Activated CD4-positive, alpha-beta T cell treated with anti-CD3 and anti-CD28 coated beads, Interleukin-10, Interleukin-2, amounts not matched to agents 100 ng/mL and 50 ng/mL, durations not matched to agents 16 hours and 8 hours (primary cell): ENCODE data around the gene RPUSD3.
"Not testable (repeated sequence)": the region's sequence is repeated elsewhere in the genome, so short reads cannot be mapped to it uniquely, and the experiment has no call there.

Source experiments
- DNase-seq: peaks from one replicate; pipeline ENCODE4 v3.0.0-alpha.2; 2020

The RPUSD3 gene

DNA sequence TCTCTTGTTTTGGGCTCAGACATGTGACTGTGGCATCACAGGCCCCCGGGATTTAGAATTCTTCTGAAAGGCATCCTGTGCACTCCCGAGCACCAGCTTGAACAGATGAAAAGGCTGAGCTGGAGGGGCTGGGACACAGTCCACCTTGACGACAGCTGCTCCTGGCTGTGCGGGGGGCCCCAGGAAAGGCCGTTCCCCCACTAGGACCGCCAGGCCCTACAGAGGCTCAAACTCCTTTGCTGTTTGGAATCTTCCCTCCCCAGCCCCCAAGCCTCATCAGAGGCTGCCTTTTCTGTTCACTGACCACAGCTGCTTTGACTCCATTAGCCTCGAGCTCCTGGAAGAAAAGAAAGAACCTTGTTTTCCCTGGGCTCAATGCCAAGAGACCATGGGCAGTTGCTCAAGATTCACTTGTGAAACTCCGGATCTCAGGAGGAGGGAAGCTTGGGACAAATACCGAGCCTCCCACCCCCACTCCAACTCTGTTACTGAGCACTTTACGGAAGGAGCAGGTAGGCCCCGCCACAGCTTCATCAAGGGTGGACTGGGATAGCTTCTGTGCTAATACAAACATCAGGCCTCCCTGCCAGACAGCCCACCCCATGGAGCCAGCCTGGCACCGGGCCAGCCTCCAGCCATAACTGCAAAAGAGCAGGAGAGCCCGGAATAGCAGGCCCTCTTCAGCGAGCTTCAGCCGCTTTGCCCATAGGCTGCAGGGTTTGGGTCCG lies 20.6 kb upstream of the RPUSD3 start:
- DNase-seq: no peak

GRCh38 chr3:9863058-9863772 lies 19.4 kb upstream of the RPUSD3 start:
- DNase-seq: no peak

- no peak for DNase-seq
Observed at GRCh38 chr3:9862391-9863057, 18.7 kb upstream of the RPUSD3 start.

- no peak for DNase-seq
Observed at GRCh38 chr3:9861626-9862130, 17.9 kb upstream of the RPUSD3 start.

DNA sequence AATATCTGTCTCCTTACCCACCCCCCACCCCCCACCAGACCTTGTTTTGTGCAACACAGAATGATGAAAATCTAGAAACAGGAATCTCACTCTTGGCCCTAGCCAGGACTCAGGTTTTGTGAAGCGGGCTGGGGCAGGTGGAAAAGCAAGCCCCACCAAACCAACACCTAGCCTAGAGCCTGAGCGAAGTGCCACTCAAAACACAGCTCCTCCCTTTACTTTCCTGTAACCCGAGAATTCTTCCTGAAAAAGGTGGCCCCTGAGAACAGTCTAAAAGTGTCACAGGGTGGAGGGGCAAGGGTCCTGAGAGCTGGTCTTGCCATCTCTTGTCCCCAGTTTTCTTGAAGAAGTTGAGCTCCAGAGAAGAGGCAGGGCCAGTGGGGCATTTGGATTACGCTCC lies 17.4 kb upstream of the RPUSD3 start:
- DNase-seq: no peak

GRCh38 chr3:9859530-9860025 lies 15.8 kb upstream of the RPUSD3 start:
- DNase-seq: no peak

- no peak for DNase-seq
Observed at GRCh38 chr3:9855594-9855993, 11.8 kb upstream of the RPUSD3 start.

GRCh38 chr3:9854291-9854940 lies 10.6 kb upstream of the RPUSD3 start:
- not testable (repeated sequence) for DNase-seq

GRCh38 chr3:9852528-9852927 lies 8.7 kb upstream of the RPUSD3 start:
- DNase-seq: no peak

GRCh38 chr3:9851926-9852325 lies 8.1 kb upstream of the RPUSD3 start:
- DNase-seq: not testable (repeated sequence)

- DNase-seq: not testable (repeated sequence)
Observed at GRCh38 chr3:9851383-9851782, 7.6 kb upstream of the RPUSD3 start.

GRCh38 chr3:9848860-9849259 lies 5.1 kb upstream of the RPUSD3 start:
- DNase-seq: peak; percentile 55

- not testable (repeated sequence) for DNase-seq
Observed at GRCh38 chr3:9847870-9848269, 4.1 kb upstream of the RPUSD3 start.

DNA sequence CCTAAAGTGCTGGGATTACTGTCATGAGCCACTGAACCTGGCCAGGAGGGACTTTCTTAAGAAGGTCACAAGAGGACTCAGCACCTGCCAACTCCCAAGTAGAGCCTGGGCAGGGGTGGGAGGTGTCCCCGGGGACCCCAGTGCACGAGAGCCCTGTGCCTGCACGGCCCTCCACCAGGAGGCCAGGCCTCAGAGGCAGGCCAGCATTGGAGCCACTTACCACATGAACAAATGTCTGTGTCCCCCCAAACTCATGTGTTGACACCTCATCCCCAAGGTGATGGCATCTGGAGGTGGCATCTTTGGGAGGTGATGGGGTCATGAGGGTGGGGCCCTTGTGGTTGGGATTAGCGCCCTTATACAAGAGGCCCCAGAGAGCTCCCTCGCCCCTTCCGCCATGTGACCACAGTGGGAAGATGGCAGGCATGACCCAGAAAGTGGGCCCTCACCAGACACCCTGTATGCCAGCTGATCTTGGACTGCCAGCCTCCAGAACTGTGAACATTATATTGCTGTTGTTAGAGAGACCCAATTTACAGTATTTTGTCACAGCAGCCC lies 3.2 kb upstream of the RPUSD3 start:
- DNase-seq: no peak

- DNase-seq: no peak
Observed at GRCh38 chr3:9846231-9846630, 2.4 kb upstream of the RPUSD3 start.

DNA sequence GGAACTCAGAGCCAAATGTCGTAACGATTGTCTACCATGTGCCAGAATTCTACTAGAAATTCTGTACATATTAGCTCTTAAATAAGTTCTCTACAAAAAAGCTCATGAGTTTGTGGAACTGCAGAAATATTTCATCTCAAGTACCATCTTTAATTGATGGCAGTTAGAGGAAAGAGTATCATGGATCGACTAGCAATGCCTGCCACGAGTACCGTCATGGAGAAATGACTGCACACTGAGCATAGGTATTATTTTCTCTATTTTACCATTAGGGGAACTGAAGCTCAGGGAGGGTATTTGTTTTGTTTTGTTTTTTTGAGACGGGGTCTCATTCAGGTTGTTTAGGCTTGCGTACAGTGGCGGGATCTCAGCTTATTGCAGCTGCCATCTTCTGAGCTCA lies 2.8 kb downstream of the RPUSD3 start:
- no peak for DNase-seq

GRCh38 chr3:9838856-9839255 lies 5.0 kb downstream of the RPUSD3 start:
- no peak for DNase-seq

GRCh38 chr3:9837701-9838582 lies 5.9 kb downstream of the RPUSD3 start:
- DNase-seq: no peak

DNA sequence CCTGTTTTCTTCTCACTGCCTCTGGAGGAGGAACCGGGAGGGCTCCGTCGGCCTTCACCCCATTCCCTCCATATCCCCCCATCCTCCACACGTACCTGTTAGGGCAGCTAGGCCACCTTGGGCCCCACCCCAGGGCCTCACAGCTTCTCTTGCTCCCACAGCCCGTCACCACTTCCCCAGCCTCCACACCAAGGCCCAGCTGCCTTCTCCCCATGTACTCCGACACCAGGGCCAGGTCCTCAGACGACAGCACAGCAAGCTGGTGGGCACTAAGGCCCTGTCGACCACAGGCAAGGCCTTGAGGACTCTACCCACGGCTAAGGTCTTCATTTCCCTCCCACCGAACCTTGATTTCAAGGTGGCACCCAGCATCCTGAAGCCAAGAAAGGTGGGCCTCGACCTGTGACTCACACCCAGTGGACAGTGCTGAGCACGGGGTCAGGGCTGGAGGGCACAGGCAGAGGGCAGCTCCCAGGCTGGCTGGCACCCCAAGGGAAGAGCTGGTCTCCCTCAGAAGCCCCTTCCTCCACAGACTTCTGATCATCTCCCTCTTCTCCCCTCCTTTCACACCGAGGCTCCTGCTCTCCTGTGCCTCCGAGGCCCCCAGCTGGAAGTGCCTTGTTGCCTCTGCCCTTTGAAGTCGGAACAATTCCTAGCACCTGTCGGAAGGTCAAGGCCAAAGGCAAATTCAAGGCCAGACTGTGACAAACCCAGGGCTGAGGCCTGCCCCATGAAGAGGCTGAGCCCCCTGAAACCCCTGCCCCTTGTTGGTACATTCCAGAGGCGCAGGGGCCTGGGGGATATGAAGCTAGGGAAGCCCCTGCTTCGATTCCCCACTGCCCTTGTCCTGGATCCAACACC lies 9.1 kb downstream of the RPUSD3 start:
- DNase-seq: no peak

GRCh38 chr3:9833078-9833477 lies 10.7 kb downstream of the RPUSD3 start:
- no peak for DNase-seq

GRCh38 chr3:9831253-9831652 lies 12.6 kb downstream of the RPUSD3 start:
- DNase-seq: no peak
